ENCODE data around the gene CHD9.

DNA sequence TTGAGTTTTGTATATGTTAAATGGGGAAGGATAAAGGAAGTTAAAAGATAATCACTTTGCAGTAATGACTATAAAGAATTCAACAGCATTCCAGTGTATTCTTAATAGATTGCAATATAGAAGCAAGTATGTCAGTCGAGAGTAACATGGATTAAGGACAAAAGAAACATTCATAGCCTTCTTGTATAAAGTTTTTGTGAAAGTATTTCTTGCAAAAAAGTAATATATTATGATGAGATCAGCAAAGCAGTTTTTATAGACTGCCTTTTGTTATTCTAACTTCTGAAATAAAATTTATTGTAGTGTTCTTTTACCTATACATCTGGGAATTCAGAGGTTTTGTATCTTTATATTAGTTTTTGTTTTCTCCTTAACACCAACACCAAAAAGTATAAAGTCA lies 194.5 kb downstream of the CHD9 start:
- TF ChIP-seq, protein P1, sequence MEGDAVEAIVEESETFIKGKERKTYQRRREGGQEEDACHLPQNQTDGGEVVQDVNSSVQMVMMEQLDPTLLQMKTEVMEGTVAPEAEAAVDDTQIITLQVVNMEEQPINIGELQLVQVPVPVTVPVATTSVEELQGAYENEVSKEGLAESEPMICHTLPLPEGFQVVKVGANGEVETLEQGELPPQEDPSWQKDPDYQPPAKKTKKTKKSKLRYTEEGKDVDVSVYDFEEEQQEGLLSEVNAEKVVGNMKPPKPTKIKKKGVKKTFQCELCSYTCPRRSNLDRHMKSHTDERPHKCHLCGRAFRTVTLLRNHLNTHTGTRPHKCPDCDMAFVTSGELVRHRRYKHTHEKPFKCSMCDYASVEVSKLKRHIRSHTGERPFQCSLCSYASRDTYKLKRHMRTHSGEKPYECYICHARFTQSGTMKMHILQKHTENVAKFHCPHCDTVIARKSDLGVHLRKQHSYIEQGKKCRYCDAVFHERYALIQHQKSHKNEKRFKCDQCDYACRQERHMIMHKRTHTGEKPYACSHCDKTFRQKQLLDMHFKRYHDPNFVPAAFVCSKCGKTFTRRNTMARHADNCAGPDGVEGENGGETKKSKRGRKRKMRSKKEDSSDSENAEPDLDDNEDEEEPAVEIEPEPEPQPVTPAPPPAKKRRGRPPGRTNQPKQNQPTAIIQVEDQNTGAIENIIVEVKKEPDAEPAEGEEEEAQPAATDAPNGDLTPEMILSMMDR (IDR thresholded peaks at IDR 0.05): no peak
- TF ChIP-seq POLR2AphosphoS5 (IDR thresholded peaks at IDR 0.05) (no peak), EP300 (IDR thresholded peaks at IDR 0.05) (no peak)
